Activated gamma-delta T cell treated with Interleukin-2 at 50 U/mL for 16 hours (primary cell): ENCODE measurements around the gene ABHD12.

Source experiments
- DNase-seq: peaks from one replicate; pipeline ENCODE4 v3.0.0-alpha.2; 2020

Gene ABHD12

DNA sequence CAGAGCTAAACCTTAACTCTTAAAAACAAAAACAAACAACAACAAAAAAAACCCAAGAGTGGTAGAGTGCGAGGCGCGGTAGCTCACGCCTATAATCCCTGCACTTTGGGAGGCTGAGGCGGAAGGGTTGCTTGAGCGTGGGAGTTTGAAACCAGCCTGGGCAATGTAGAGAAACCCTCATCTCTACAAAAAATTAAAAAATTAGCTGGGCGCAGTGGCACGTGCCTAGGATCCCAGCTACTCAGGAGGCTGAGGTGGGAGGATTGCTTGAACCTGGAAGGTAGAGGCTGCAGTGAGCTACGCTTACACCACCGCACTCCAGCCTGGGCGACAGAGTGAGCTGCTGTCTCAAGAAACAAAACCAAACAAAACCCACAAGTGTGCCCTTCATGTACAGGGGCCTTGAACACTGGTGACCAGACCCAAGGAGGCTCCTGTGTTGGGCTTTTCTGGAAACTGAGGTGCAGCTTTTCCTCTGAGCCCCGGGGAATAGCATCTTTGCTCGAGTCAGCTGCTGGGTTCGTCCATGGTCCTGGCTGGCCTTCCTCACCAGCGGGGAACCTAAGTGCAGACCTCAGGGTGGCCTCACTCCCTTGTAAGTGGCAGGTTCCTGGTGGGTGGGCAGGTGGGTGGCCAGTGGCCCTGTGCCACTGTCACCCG, 102.9 kb downstream of the ABHD12 start:
- DNase-seq: no peak

DNA sequence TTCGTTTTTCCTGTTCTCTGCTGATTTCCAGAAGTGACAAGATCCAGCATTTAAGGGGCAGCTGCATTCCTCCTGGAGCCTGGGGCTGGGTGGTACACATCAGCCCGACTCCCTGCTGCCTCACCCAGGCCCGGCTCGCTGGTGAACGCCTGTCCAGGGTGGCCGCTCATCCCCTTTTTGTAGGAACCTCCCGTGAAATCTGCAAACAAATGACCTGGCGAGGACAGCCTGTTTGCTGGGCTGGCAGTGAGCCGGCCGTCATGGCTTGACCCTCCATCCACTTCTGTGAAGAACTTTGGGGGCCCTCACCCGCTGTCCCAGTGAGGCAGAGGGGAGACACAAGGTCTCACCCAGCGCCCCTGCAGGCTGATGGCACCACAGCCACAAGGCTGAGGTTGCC, 103.7 kb downstream of the ABHD12 start:
- DNase-seq: no peak

DNA sequence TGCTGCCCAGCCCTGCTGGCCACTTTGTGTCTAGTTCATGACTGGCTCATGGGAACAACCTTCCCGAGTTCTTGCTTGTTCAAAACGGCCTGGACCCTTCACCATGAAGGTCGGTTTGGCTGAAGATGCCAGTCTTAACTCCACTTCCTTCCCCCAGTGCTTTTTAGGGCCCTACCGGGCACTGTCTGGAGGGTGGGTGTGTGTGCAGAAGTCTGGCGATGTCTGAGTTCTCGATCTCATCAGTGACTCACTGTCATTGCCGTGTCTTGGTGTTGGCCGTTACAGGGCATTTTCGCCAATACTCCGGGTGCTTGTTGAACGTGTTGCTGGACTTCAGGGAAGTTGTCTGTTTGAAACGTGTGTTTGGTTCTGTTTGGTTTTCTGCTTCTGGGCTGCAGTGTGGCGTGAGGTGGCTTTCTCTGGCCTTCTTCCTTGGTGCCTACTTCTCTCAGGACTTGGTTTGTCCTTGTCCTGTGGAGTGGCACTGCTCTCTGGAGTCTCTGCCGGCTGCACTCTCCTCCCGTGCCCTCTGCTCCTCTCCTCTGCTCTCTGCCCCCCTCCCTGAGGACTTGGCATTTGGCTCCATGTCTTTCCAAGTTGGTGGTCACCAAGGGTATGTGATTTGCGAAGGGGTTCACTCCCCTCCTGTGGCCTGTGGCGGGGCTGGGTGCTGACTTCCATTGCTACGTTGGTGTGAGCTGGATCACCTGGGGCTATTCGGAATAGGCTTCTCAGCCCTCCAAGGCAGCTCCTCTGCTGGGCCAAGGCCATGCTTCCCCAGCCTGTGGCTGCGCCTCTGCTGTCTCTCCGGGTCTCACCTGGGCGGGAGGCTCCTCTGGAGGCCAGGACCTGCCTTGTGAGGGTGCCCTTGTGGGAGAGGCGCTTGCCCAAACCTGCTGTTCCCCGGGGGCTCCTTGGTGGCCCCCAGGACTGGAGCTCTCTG, 104.5 kb downstream of the ABHD12 start:
- peak; percentile 1 for DNase-seq

DNA sequence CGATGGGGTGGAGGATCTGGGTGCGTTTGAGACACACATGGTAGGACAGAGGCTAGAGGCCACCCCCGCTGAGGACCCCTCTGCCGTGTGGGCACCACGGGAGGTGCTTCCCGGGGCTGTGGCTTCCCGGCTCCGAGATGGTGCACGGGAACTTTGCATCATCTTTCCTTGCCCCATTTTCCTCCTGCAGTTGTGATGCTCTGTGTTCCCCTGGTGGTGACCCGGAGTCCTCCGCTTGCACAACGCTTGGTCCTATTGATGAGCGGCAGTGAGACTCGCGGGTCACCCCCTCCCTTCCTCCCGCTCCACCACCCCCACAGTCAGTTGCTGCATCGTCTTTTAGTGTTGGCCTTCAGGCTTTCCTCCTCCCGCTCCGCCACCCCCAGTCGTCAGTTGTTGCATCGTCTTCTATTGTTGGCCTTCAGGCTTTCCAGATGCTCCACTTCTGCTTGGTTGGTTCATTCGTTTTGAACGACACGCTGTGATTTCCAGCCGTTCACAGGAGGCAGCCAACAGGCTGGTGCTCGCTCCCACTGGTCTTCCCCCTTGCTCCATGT, 105.5 kb downstream of the ABHD12 start:
- peak; percentile 1 for DNase-seq

DNA sequence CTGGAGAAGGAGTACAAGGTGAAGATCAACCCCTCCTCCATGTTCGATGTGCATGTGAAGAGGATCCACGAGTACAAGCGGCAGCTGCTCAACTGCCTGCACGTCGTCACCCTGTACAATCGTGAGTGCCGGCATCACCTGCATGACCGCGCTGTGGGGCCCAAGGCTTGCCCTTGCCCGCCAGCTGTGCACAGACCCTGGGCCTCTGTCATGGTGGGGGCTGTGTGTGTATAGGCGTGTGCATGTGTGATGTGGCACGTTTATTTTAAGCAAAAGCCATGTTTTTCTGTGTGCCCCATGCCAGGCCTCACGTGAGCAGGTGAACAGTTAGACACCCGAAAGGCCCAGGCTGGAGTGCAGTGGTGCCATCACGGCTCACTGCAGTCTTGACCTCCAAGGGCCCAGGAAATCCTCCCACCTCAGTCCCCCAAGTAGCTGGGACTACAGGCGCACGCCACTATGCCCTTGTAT, 106.5 kb downstream of the ABHD12 start:
- peak; percentile 2 for DNase-seq

DNA sequence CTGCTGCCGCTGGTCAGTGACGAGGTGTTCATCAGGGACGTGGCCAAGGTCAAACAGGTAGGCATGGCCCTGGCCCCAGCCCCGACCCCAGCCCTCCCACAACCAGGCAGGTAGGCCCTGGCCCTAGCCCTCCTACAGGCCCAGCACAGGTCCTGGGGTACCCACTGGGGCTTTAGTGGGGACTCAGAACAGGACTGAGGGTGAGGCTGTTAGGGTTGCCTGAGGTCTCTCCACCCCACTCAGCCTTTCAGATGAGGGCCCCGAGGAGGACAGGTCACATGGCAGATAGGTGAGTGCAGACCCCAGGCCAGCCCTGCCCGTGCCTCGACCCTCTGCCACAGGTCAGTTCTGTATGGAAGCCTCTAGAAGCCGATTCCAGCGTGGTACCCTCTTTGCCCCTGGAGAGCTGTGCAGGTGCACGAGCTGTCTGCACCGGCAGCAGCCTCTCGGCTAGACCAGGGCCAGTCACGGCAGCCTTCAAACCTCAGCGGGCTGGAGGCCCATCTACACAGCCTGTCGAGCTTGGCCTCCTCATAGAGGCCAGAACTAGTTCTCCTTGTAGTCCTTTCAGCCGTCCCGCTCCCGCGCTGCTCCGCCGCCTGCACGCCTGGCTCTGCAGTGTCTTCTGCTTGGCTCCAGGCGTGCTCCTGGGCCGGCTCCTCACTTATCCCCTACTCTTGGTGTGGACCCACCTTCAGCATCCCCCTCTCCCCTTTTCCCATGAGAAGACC, 107.2 kb downstream of the ABHD12 start:
- DNase-seq: peak; percentile 2

DNA sequence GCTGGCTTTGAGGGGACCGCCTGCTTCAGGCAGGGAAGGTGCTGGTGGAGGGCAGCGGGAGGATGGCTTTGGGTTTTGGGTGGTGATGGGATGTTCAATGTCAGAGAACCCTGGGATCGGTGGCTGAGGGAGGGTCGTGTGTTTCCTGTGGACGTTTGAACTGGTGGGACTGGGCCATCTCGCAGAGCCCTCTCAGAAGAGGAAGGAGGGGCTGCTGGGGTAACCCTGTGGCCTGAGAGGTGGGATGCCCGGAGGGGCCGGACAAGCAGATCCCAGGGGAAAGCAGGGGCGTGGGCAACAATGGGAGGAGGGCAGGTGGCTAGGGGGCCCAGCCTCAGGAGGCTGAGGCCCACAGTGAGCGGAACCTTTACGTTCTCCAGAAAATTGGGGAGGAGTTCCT, 107.8 kb downstream of the ABHD12 start:
- DNase-seq: no peak

DNA sequence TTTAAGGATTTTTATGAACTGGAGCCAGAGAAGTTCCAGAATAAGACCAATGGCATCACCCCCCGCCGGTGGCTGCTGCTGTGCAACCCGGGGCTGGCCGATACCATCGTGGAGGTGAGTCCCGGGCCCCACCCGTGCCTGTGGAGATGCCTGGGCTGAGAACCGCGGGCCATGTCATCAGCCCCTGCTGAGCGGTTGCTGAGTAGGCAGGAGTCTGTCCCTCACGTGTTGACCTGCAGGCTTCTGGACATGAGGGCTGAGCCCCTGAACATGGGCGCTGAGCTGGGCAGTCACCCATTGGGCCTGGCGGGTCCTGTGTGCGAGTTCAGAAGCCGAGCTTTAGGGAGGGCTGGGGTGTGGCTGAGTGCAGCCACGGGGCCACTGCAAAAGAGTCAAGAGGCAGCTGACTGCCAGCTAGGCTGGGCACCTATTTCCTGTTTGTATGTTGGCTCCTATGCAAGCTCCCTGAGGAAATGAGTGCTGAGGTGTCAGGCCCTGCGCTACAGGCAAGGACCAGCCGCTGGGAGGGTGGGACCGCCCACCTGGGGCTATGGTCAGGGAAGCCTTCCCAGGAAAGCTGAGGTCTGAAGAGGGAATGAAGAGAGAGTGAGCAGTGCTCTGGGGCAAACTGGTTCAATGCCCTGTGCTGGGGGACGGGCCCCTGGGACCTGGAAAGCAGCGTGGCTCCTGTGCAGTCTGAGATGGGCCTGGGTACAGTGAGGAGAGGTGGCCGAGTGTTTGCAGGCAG, 108.4 kb downstream of the ABHD12 start:
- peak; percentile 3 for DNase-seq

DNA sequence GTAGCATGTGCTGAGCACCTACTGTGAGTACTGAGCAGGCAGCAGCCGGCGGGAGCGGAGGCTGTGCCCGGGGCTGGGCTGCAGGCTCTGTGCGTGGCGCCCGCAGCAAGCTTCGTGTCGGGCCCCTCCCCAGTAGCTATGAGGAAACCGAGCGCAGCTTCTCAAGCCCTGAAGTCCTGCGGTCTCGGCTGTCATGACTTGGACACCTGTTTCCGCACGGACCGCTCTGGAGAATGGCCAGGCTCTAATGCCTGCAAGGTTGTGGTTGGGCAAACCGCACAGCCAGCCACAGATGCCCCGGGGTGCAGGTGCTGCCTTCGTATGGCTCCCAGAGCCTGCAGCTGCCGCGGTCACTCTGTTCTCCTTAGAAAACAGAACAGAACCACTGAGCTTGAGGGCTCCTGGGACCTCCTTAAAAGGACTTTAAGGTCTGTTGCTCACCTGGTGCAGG, 109.1 kb downstream of the ABHD12 start:
- DNase-seq: peak; percentile 1

DNA sequence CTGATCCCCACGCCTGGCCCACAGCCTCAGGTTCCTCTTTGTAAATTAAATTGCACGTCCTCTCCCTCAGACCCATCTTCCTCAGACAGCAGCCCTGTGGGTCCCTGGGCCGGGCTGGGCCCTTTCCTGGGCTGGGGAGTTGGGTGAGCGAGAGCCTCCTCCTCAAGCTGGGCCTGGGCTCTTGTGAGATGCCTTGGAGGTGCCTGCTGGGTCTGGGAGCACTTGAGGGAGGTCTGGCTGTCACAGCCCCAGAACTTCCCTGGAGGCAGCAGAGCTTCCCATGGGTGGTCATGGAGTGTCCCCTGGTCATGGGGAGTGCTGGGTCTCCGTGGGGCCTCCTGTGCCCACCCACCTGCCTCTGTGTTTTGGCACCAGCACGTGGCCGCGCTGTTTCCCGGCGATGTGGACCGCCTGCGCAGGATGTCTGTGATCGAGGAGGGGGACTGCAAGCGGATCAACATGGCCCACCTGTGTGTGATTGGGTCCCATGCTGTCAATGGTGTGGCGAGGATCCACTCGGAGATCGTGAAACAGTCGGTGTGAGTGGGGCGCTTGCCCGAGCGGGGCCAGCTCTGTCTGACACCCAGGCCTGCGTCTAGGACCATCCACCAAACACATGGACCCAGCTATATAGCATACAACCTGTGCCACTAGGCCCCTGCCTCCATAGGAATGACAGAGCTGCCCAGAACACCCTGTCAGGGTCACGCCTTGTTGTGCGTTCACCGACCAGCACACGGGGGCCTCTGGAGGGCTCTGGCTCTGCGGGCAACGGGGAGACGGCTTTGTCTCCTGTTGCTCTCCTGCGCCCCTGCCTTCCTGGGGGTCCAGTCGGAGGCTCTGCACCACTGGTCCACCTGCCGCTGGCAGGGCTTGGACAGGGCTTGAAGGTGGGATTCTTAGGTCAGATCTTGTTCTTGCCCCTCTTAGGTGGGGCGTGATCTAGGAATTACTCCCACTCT, 109.8 kb downstream of the ABHD12 start:
- DNase-seq: peak; percentile 2

DNA sequence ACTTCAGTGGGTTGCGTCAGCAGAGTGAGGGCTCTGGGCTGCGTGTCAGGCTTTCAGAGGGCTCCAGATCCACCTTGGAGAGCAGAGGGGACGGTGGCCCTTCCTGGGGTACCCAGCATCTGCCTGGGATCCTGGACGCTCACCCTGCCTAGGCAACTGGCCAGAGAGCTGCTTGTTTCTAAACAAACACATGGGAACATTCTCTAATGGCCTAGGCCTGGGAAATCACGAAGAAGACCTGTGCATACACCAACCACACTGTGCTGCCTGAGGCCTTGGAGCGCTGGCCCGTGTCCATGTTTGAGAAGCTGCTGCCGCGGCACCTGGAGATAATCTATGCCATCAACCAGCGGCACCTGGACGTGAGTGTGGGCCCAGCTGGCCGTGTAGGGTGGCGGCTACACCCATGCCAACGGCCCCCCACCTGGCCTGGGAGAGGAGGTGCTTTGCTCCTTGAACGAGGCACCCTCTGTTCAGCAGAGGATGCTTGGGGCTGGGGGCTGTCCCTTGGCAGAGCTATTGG, 110.5 kb downstream of the ABHD12 start:
- DNase-seq: peak; percentile 1

DNA sequence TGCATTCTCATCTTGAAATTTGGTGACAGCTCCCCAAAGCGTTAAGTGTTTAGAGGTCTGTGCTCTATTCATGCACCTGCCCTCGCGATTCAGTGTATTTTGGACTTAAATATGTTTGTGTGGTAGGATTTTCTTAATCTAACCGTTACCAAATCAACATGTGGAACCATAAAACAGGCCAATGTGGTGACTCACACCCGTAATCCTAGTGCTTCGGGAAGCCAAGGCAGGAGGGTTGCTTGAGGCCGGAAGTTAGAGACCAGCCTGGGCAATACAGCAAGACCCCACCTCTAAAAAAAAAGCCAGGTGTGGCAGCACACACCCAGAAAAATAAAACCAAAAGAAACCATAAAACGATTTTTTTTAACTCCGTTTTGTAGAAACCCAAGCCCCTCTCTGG, 111.2 kb downstream of the ABHD12 start:
- DNase-seq: no peak

DNA sequence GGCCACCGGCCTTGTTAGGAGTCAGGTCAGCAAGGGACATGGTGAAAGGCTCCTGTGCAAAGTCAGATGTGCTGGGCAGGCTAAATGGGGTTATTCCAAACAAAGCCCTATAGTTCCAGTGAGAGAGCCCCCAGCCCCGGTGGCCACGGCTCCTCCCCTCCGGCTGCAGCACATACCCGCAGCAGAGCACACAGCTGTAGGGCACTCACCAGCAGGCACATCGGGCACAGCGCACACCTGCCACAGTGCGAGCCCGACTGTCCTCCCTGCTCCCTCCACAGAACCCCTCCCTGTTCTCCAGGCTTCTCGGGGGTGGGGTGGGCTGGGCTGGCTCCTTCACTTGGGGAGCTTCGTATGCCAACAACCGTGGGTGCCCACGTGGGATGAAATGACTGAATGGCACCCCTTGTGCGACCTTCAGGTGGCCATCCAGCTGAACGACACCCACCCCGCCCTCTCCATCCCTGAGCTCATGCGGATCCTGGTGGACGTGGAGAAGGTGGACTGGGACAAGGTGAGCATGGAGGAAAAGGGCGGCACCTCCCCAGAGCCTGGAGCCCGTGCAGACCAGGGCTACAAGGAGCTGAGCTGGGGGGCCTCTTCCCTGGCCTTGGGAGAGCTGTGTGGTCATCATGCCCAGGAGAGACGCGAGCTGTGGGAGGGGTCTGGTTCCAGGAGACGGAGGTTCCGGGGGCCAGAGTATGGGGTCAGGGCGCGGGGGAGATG, 111.8 kb downstream of the ABHD12 start:
- peak; percentile 2 for DNase-seq

DNA sequence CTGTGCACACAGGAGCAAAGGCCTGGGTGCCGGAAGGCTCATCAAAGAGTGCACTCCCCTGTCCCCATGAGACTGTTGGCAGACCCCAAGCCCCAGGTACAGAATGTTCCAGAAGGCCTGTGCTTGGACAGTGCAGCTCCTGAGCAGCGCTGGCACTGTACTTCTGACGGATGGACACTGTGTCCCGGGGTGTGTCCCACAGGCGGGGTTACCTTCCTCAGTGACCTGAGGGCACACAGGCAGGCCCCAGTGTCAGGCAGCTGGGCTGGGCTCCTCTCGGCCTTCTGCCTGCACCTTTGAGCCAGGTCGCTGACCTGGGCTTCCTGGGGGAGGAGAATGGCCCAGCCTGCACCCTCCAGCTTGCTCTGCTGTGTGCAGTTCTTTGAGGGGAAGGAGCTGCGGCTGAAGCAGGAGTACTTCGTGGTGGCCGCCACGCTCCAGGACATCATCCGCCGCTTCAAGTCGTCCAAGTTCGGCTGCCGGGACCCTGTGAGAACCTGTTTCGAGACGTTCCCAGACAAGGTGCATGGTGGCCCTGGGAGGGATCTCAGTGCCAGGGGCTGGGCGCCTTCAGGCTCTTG, 112.6 kb downstream of the ABHD12 start:
- DNase-seq: peak; percentile 1

DNA sequence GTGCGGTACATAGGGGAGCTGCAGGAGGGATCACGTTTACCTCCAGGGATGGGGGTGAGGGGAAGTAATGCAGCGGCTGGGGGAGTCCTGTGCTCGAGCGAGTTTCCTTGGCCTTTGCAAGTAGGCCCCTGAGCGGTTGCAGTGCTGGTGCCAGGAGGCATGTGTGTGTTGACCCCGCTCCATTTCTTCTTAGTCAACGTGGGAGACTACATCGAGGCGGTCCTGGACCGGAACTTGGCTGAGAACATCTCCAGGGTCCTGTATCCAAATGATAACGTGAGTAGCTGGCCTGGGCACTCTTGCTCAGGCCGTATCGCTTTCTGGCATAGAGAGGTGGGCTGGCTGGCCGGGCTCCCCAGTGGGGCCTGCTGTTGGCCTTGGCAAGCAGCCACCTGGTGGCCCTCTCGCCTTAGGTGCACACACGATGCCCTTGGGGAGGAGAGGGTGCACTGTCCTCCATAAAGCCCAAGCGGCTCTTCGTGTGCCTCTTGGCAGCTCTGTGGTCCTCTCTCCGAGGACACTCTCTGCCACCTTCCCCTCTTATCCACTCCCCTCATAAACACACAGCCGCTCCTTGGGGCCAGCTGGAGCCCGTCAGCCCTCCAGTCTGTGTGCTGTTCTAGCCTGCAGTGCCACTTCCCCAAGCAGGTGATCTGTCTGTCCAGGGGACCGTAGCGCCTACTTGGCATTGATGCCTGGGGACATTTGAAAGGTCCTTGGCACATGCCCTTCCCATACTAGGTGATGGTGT, 113.4 kb downstream of the ABHD12 start:
- peak; percentile 2 for DNase-seq

DNA sequence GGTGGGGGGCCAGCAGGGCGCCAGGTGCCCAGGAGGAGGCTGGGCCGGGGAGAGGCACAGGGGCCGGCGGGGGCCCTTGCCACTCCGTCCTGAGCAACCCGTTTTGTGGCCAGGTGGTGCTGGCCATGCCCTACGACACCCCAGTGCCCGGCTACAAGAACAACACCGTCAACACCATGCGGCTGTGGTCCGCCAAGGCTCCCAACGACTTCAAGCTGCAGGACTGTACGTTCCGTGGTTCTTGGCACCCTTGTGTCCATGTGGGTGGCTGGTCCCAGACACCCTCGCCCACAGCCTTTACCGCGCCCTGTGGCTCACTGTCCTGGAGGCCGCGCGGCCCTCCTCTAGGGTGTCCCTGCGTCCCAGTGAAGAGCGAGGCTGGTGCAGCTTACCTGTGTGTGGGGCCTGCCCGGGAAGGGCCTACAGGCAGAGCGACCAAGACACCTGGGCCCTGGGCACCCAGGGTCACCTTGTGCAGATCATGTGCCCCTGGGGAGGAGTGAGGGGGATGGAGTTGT, 114.0 kb downstream of the ABHD12 start:
- DNase-seq: peak; percentile 2

DNA sequence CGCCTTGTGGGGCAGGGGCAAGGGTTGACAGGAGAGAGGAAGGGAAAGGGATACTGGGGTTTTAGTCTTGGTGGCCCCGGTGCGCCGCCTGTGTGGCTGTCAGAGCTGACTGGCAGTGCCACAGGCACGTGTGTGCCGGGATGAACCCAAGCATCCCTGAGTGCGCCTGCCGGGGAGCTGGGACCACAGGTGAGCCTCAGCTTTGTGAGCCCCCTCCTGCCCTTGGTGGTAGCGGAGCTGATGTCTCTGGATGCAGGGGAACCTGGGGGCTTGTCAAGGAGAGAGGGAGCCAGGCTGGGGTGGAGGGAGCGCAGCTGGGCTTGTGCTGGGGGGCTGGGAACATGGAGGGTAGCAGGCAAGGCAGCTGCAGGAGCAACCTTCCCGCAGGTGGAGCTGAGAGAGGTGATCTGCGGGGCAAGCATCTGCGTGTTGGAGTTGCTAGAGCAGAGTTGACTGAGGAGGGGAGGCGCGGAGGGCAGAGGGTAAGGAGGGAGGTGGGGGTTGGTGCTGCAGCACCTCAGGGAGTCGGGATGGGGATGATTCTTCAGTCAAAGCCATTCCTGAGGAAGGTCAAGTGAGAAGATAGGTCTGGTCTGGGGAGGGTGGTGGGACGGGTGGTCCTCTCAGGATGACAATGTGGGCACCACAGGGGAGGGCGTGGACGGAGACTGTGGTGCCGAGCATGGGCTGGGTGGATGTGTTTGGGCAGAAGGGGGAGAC, 114.7 kb downstream of the ABHD12 start:
- peak; percentile 3 for DNase-seq
